Vagina (tissue), 2 donors: ENCODE data around the gene KCNN3. TPM values are rescaled to one million over a fixed set of nuclear protein-coding genes. Genes with fewer than 3 reads are reported as not detected.

Experiments
- DNase-seq, 2 donors: peaks; one replicate each; pipeline ENCODE4 v3.0.0-alpha.2; 2017; ENCODE audit errors: extremely low spot score in 2 of 2
- H3K27ac ChIP-seq: fragments of 200-600 bp; sonication (generic); one replicate; pipeline ENCODE4 v1.5.1; 2019
- H3K27me3 ChIP-seq: fragments of 200-600 bp; sonication (generic); one replicate; pipeline ENCODE4 v1.5.1; 2019
- H3K36me3 ChIP-seq, 2 donors: fragments of 200-600 bp; sonication (generic); one replicate each; pipeline ENCODE4 v1.5.1; 2017 to 2019
- H3K4me1 ChIP-seq: fragments of 200-600 bp; sonication (generic); one replicate; pipeline ENCODE4 v1.5.1; 2019
- H3K4me3 ChIP-seq, 2 donors: fragments of 200-600 bp; sonication (generic); 1 replicate in 1 of 2; 2 replicates in 1 of 2; pipeline ENCODE4 v1.5.1; 2016 to 2019
- H3K9me3 ChIP-seq: fragments of 200-600 bp; sonication (generic); one replicate; pipeline ENCODE4 v1.5.1; 2019
- CTCF ChIP-seq, 3 experiments: fragments of 450-650 bp in 2 of 3; fragments of 200-600 bp in 1 of 3; sonication (generic) in 1 of 3; IDR thresholded peaks; one replicate each; pipeline ENCODE4 v1.5.1; 2017 to 2019; ENCODE audit warnings: antibody characterized with exemption in 3 of 3, mild to moderate bottlenecking in 2 of 3, moderate library complexity in 2 of 3
- POLR2A ChIP-seq, 2 donors: fragments of 450-650 bp; IDR thresholded peaks; one replicate each; pipeline ENCODE4 v1.6.1; 2017; ENCODE audit warnings: antibody characterized with exemption in 2 of 2, mild to moderate bottlenecking in 2 of 2, moderate library complexity in 2 of 2
- POLR2AphosphoS5 ChIP-seq, 2 donors: sonication (generic); formaldehyde crosslinking; IDR thresholded peaks; one replicate each; pipeline ENCODE4 v1.9.0; 2017; ENCODE audit warnings: antibody characterized with exemption in 2 of 2, mild to moderate bottlenecking in 2 of 2, low read depth in 1 of 2; ENCODE audit not compliant: insufficient read depth in 1 of 2
- intact Hi-C: fragments of 100-400 bp; cut with DNase I; formaldehyde crosslinking; loops from one replicate; pipeline ENCODE4 v1.15.1; 2023
- total RNA-seq: library from RNA; depleted of rRNA; stranded (reverse); fragments of >200 nt; gene quantifications from one replicate; pipeline ENCODE4 v1.2.3, GENCODE V29; 2016

KCNN3 gene
- total RNA-seq, 1 donor from 2014 or later: 7.4 TPM

- H3K36me3 ChIP-seq: no peaks in the 10 kb centered on the region
- intact Hi-C loops: no loop called here
- no peak overlapping the region for H3K27ac ChIP-seq
- no peak for TF ChIP-seq POLR2A (IDR thresholded peaks at IDR 0.05)
- no peak for TF ChIP-seq POLR2AphosphoS5 (IDR thresholded peaks at IDR 0.05; ENCODE audit: insufficient read depth in 1 of 2, low read depth in 1 of 2)
- TF ChIP-seq CTCF (IDR thresholded peaks at IDR 0.05): no peak
- H3K4me3 ChIP-seq: no peak overlapping the region
- H3K27me3 ChIP-seq: no peaks in the 10 kb centered on the region
- DNase-seq: no peak
- no peaks in the 10 kb centered on the region for H3K4me1 ChIP-seq
- H3K9me3 ChIP-seq: no peaks in the 10 kb centered on the region
These were observed 164.5 kb downstream of the KCNN3 start for GRCh38 chr1:154705544-154705943.

- H3K36me3 ChIP-seq: no peaks in the 10 kb centered on the region
- H3K4me1 ChIP-seq: no peaks in the 10 kb centered on the region
- DNase-seq: no peak
- H3K9me3 ChIP-seq: no peaks in the 10 kb centered on the region
- no peaks in the 10 kb centered on the region for H3K27me3 ChIP-seq
- H3K27ac ChIP-seq: no peak overlapping the region
- no peak for TF ChIP-seq CTCF (IDR thresholded peaks at IDR 0.05)
- TF ChIP-seq POLR2A (IDR thresholded peaks at IDR 0.05): no peak
- no peak for TF ChIP-seq POLR2AphosphoS5 (IDR thresholded peaks at IDR 0.05; ENCODE audit: insufficient read depth in 1 of 2, low read depth in 1 of 2)
- H3K4me3 ChIP-seq: no peak overlapping the region
- intact Hi-C loops: no loop called here
These were observed 166.9 kb downstream of the KCNN3 start for GRCh38 chr1:154703170-154703569.

- no peak for DNase-seq
- Histone ChIP-seq H3K4me3 (no peak overlapping the region), H3K4me1 (no peaks in the 10 kb centered on the region), H3K27me3 (no peaks in the 10 kb centered on the region), H3K27ac (no peak overlapping the region), H3K9me3 (no peaks in the 10 kb centered on the region), H3K36me3 (no peaks in the 10 kb centered on the region)
- intact Hi-C loops: loop anchor here (10.0 kb wide), 1 partner anchor 176 kb away; the partner anchor contains the start of gene KCNN3
- TF ChIP-seq POLR2AphosphoS5 (IDR thresholded peaks at IDR 0.05; ENCODE audit: insufficient read depth in 1 of 2, low read depth in 1 of 2) (no peak), CTCF (IDR thresholded peaks at IDR 0.05) (no peak), POLR2A (IDR thresholded peaks at IDR 0.05) (no peak)
These were observed 171.6 kb downstream of the KCNN3 start for GRCh38 chr1:154698320-154699096.

GRCh38 chr1:154697710-154698109, 172.4 kb downstream of the KCNN3 start:
- intact Hi-C loops: loop anchor here (10.0 kb wide), 1 partner anchor 177 kb away; the partner anchor contains the start of gene KCNN3
- no peak overlapping the region for H3K4me3 ChIP-seq
- DNase-seq: no peak
- TF ChIP-seq POLR2A (IDR thresholded peaks at IDR 0.05): no peak
- TF ChIP-seq POLR2AphosphoS5 (IDR thresholded peaks at IDR 0.05; ENCODE audit: insufficient read depth in 1 of 2, low read depth in 1 of 2): no peak
- TF ChIP-seq CTCF (IDR thresholded peaks at IDR 0.05): no peak
- no peaks in the 10 kb centered on the region for H3K36me3 ChIP-seq
- H3K9me3 ChIP-seq: no peaks in the 10 kb centered on the region
- H3K27ac ChIP-seq: no peak overlapping the region
- H3K27me3 ChIP-seq: no peaks in the 10 kb centered on the region
- no peaks in the 10 kb centered on the region for H3K4me1 ChIP-seq

GRCh38 chr1:154696456-154696855, 173.6 kb downstream of the KCNN3 start:
- H3K27me3 ChIP-seq: no peaks in the 10 kb centered on the region
- no peaks in the 10 kb centered on the region for H3K36me3 ChIP-seq
- H3K4me3 ChIP-seq: no peak overlapping the region
- no peak overlapping the region for H3K27ac ChIP-seq
- H3K9me3 ChIP-seq: no peaks in the 10 kb centered on the region
- intact Hi-C loops: loop anchor here (10.0 kb wide), 1 partner anchor 178 kb away; the partner anchor contains the start of gene KCNN3
- no peak for TF ChIP-seq CTCF (IDR thresholded peaks at IDR 0.05)
- no peak for TF ChIP-seq POLR2A (IDR thresholded peaks at IDR 0.05)
- TF ChIP-seq POLR2AphosphoS5 (IDR thresholded peaks at IDR 0.05; ENCODE audit: insufficient read depth in 1 of 2, low read depth in 1 of 2): no peak
- no peak for DNase-seq
- H3K4me1 ChIP-seq: no peaks in the 10 kb centered on the region
